Right lobe of liver (tissue), 6 donors: ENCODE measurements around the gene BOC. TPM values are rescaled to one million over a fixed set of nuclear protein-coding genes. Genes with fewer than 3 reads are reported as not detected.

ENCODE experiments used
- ATAC-seq, 4 donors: fragments of 200-7000 bp; cut with Tn5 transposase; one replicate each; pipeline ENCODE4 v1.9.1; 2020; ENCODE audit warnings: mild to moderate bottlenecking in 4 of 4, moderate library complexity in 4 of 4
- DNase-seq, 3 donors: peaks; one replicate each; pipeline ENCODE4 v3.0.0-alpha.2; 2020
- H3K27ac ChIP-seq, 3 donors: fragments of 200-600 bp; one replicate each; pipeline ENCODE4 v1.8.0; 2022
- H3K27me3 ChIP-seq, 2 donors: fragments of 200-600 bp; one replicate each; pipeline ENCODE4 v1.8.0; 2022
- H3K36me3 ChIP-seq, 4 donors: fragments of 200-600 bp; sonication (generic) in 1 of 4; one replicate each; pipeline versions ENCODE4 v1.5.1 to v1.8.0; 2017 to 2022; ENCODE audit warnings: control low read depth in 1 of 4
- H3K4me1 ChIP-seq, 4 donors: fragments of 200-600 bp; sonication (generic) in 1 of 4; one replicate each; pipeline versions ENCODE4 v1.5.1 to v1.8.0; 2017 to 2022; ENCODE audit warnings: control low read depth in 1 of 4
- H3K4me3 ChIP-seq, 3 donors: fragments of 200-600 bp; one replicate each; pipeline ENCODE4 v1.8.0; 2022
- H3K9me3 ChIP-seq, 4 donors: fragments of 200-600 bp; sonication (generic) in 1 of 4; one replicate each; pipeline versions ENCODE4 v1.5.1 to v1.8.0; 2017 to 2022; ENCODE audit warnings: control low read depth in 1 of 4
- POLR2A ChIP-seq: fragments of 450-650 bp; IDR thresholded peaks from one replicate; pipeline ENCODE4 v1.6.1; 2017; ENCODE audit warnings: antibody characterized with exemption, mild to moderate bottlenecking
- WGBS: methylation state at CpG from one replicate; pipeline ENCODE4 v1.1.6; 2018; ENCODE audit warnings: low coverage, low lambda C conversion rate; ENCODE audit not compliant: insufficient coverage; ENCODE audit errors: missing lambda C conversion rate; 5-methylcytosine and 5-hydroxymethylcytosine counted together
- intact Hi-C, 2 donors: fragments of 100-400 bp; cut with DNase I; formaldehyde crosslinking; loops; one replicate each; pipeline versions ENCODE4 v1.11.2 to v1.14.1; 2022
- total RNA-seq, 6 experiments: library from RNA; depleted of rRNA in 2 of 6; stranded (reverse); fragments of >200 nt in 2 of 6; fragmentation: NEBNext Ultra II Directional in 3 of 6; extraction: Animal tissue kit (Norgen Biotek cat#: 25700) in 3 of 6; gene quantifications; one replicate each; pipeline versions ENCODE4 v1.1.0 to v1.2.4, GENCODE V29; 2016 to 2023
- TF ChIP-seq, protein P1 (sequence below), 4 donors: fragments of 200-600 bp in 3 of 4; fragments of 450-650 bp in 1 of 4; IDR thresholded peaks; one replicate each; pipeline versions ENCODE4 v1.5.1 to v1.8.0; 2016 to 2022; ENCODE audit warnings: antibody characterized with exemption in 4 of 4, mild to moderate bottlenecking in 2 of 4
- donor health status: DM: no; HTN: yes; CAD: no.
- donor health status: DM: no; HTN: no; CAD: no.
- donor health status: DM: no; HTN: no; CAD: no.
- donor health status: DM: no; HTN: yes; CAD: no.
- donor health status: DM: no; HTN: yes; CAD: no.

Gene BOC
- total RNA-seq, 6 experiments from 2014 or later, result 0.22 to 0.86 (median 0.49) TPM

DNA sequence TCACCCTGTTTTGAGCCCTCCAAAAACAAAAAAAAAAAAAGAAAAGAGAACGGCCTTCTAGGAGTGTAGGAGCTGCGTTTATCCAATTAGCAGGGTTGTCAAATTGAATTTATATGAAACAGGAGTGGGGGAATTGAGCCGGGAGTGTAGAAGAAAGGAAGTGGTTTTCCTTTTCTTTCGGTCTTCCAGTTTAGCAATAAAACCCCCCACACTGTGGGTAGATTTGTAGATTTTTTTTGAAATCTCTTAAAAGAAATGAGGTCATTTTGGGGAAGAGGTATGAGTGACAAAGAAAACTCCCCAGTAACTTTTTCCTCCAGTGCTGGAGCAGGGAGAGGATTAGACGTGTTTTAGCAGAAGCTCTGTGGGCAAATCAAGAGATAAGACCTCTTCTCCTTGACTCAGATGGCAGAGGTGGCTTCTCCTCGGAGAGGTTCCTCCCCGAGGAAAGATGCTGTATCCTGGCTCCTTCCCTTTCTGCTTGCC is 30.8 kb downstream of the BOC start:
- Histone ChIP-seq H3K27me3 (no peaks in the 10 kb centered on the region), H3K9me3 (no peaks in the 10 kb centered on the region), H3K27ac (no peak overlapping the region), H3K4me1 (no peaks in the 10 kb centered on the region), H3K36me3 (no peaks in the 10 kb centered on the region), H3K4me3 (no peak overlapping the region)
- TF ChIP-seq, protein P1, sequence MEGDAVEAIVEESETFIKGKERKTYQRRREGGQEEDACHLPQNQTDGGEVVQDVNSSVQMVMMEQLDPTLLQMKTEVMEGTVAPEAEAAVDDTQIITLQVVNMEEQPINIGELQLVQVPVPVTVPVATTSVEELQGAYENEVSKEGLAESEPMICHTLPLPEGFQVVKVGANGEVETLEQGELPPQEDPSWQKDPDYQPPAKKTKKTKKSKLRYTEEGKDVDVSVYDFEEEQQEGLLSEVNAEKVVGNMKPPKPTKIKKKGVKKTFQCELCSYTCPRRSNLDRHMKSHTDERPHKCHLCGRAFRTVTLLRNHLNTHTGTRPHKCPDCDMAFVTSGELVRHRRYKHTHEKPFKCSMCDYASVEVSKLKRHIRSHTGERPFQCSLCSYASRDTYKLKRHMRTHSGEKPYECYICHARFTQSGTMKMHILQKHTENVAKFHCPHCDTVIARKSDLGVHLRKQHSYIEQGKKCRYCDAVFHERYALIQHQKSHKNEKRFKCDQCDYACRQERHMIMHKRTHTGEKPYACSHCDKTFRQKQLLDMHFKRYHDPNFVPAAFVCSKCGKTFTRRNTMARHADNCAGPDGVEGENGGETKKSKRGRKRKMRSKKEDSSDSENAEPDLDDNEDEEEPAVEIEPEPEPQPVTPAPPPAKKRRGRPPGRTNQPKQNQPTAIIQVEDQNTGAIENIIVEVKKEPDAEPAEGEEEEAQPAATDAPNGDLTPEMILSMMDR (IDR thresholded peaks at IDR 0.05), result no peak
- no peak for TF ChIP-seq POLR2A
- no peak for DNase-seq
- intact Hi-C loops, result no loop called here
- WGBS, result 33% methylated on average over 7 of the region's 7 CpGs
- no peak for ATAC-seq

DNA sequence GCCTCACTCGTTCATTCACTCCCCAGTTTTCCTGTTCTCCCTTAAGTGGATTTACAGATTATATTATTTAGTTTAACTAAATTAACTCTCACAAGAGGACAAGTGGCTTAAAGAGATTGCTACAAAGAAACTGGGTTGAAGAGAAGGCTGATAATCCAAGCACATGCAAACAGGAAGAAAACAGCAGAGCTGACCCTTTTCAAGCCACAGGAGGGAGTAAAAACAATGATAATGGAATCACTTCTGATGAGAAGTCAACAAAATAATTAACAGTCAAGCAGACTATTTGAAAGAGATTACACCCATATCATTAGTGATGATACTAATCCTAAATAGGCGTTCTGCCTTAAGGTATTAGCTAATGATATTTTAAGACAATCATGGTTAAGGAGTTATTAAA is 31.7 kb downstream of the BOC start:
- H3K4me3 ChIP-seq, result no peak overlapping the region
- H3K27me3 ChIP-seq, result no peaks in the 10 kb centered on the region
- ATAC-seq (no peak), DNase-seq (no peak)
- H3K36me3 ChIP-seq, result no peaks in the 10 kb centered on the region
- no peaks in the 10 kb centered on the region for H3K4me1 ChIP-seq
- no peak overlapping the region for H3K27ac ChIP-seq
- TF ChIP-seq POLR2A, result no peak
- TF ChIP-seq, protein P1 (IDR thresholded peaks at IDR 0.05), result no peak
- intact Hi-C loops, result no loop called here
- 57% methylated on average over 2 of the region's 2 CpGs for WGBS
- H3K9me3 ChIP-seq, result no peaks in the 10 kb centered on the region

DNA sequence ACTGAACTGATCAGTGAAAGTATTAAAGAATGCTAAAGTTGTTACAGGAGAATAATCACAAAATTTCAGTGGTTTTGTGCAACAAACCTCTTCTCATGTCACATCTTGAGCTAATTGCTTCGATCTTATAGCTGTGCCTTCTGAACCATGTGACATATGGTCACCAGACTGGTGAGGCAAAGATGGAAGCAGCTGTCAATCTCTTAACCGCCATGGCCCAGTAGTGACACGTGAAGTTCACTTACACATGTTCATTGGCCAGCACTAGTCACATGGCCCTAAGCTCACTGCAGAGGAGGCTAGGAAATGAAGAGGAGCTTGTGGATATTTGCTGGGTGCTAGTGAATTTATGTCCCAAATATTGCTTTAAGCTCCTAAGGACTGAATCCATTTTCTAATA is 32.5 kb downstream of the BOC start:
- no peaks in the 10 kb centered on the region for H3K9me3 ChIP-seq
- intact Hi-C loops, result no loop called here
- no peak overlapping the region for H3K4me3 ChIP-seq
- DNase-seq, result no peak
- no peaks in the 10 kb centered on the region for H3K27me3 ChIP-seq
- WGBS, result 79% methylated on average over 3 of the region's 3 CpGs
- no peak overlapping the region for H3K27ac ChIP-seq
- no peak for ATAC-seq
- no peaks in the 10 kb centered on the region for H3K4me1 ChIP-seq
- TF ChIP-seq, protein P1 (IDR thresholded peaks at IDR 0.05), result no peak
- no peak for TF ChIP-seq POLR2A
- no peaks in the 10 kb centered on the region for H3K36me3 ChIP-seq

DNA sequence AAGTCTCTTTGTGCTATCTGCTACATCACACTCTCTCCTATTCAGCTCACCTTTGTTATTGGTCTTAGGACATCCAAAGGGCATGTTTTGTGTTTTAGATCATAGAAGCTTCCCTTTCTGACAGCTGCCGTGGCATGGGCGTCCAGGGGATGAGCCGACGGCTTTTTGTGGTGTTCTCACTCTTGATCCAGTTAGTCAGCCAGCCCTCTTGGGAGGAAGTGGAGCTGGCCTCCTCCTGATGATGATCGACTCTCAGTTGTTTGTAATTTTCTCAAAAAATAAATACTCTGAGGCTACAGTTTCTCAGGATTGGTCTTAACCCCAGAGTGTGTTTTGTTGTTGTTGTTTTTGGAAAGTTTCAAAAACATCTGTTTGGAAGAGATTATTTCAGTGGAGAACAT is 34.4 kb downstream of the BOC start:
- TF ChIP-seq, protein P1 (IDR thresholded peaks at IDR 0.05), result no peak
- no peak for TF ChIP-seq POLR2A
- Histone ChIP-seq H3K9me3 (no peaks in the 10 kb centered on the region), H3K27ac (no peak overlapping the region), H3K36me3 (no peaks in the 10 kb centered on the region), H3K4me3 (no peak overlapping the region), H3K4me1 (no peaks in the 10 kb centered on the region), H3K27me3 (no peaks in the 10 kb centered on the region)
- ATAC-seq (no peak), DNase-seq (no peak)
- 67% methylated on average over 5 of the region's 5 CpGs for WGBS
- intact Hi-C loops, result no loop called here

DNA sequence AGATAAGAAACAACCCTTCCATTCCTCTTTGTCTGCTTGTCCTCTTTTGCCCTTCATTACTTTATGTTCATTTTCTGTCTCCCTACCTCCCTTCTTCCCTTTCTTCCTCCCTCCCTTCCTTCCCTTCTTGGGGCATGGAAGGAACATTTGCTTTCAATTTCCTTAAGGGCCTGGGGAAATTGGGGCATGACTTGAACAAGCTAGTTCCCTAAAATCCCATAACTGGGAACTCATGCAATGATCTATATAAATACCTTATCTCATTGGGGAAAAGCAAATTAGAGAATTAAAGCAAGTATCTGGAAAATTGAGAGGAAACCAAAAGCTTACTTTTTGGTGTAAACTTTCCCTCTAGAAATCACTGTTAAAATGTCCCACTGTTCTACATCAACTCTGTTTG is 35.7 kb downstream of the BOC start:
- H3K4me1 ChIP-seq, result no peaks in the 10 kb centered on the region
- no peak overlapping the region for H3K27ac ChIP-seq

More for the DNA sequence above, 35.7 kb downstream of the BOC start:
- DNase-seq (no peak), ATAC-seq (no peak)
- no peaks in the 10 kb centered on the region for H3K36me3 ChIP-seq
- intact Hi-C loops, result no loop called here
- H3K27me3 ChIP-seq, result no peaks in the 10 kb centered on the region
- TF ChIP-seq, protein P1 (IDR thresholded peaks at IDR 0.05), result no peak
- no peak for TF ChIP-seq POLR2A
- H3K9me3 ChIP-seq, result no peaks in the 10 kb centered on the region
- no peak overlapping the region for H3K4me3 ChIP-seq
